ENCODE measurements around the gene JAK2. TPM values are rescaled to one million over a fixed set of nuclear protein-coding genes. Genes with fewer than 3 reads are reported as not detected.

Gene JAK2
- total and polyA plus RNA-seq, 2 donors from 2014 or later = 4.5 to 23.3 TPM

GRCh38 chr9:5110867-5111681 is 126.0 kb downstream of the JAK2 start:
- Histone ChIP-seq H3K4me3 (ENCODE audit: low read length in 3 of 3) (no peak overlapping the region), H3K9ac (ENCODE audit: low read length in 3 of 3) (no peak overlapping the region), H3K4me1 (ENCODE audit: control insufficient read depth in 2 of 3, insufficient read depth in 2 of 3, low read depth in 1 of 3, low read length in 3 of 3) (no peaks in the 10 kb centered on the region), H3K9me3 (ENCODE audit: control insufficient read depth in 2 of 3, insufficient read depth in 1 of 3, low read length in 3 of 3) (no peaks in the 10 kb centered on the region), H3K36me3 (ENCODE audit: control insufficient read depth in 2 of 3, insufficient read depth in 3 of 3, low read length in 3 of 3) (peaks cover 0 to 10% (median 3%) of the 10 kb centered on the region in 3 donors), H3K27ac (ENCODE audit: low read depth in 2 of 2, low read length in 2 of 2) (no peak overlapping the region), H3K27me3 (ENCODE audit: control insufficient read depth, insufficient read depth, low read length) (no peaks in the 10 kb centered on the region)
- DNase-seq = peak in 1 of 5 donors; percentile 72
- FAIRE-seq = no peak
- intact Hi-C loops (cut with DNase I) = no loop called here
- TF ChIP-seq CTCF (IDR thresholded peaks at IDR 0.05; ENCODE audit: borderline replicate concordance, extremely low read depth, insufficient read depth) = no peak

GRCh38 chr9:5111696-5112095 is 126.6 kb downstream of the JAK2 start:
- no peak overlapping the region for H3K9ac ChIP-seq (ENCODE audit: low read length in 3 of 3)
- DNase-seq (peak in 1 of 5 donors; percentile 74), FAIRE-seq (no peak)
- no peak overlapping the region for H3K4me3 ChIP-seq (ENCODE audit: low read length in 3 of 3)
- H3K27ac ChIP-seq (ENCODE audit: low read depth in 2 of 2, low read length in 2 of 2) = no peak overlapping the region
- intact Hi-C loops (cut with DNase I) = no loop called here
- H3K9me3 ChIP-seq (ENCODE audit: control insufficient read depth in 2 of 3, insufficient read depth in 1 of 3, low read length in 3 of 3) = no peaks in the 10 kb centered on the region
- no peaks in the 10 kb centered on the region for H3K27me3 ChIP-seq (ENCODE audit: control insufficient read depth, insufficient read depth, low read length)
- peaks cover 0 to 10% (median 3%) of the 10 kb centered on the region in 3 donors for H3K36me3 ChIP-seq (ENCODE audit: control insufficient read depth in 2 of 3, insufficient read depth in 3 of 3, low read length in 3 of 3)
- H3K4me1 ChIP-seq (ENCODE audit: control insufficient read depth in 2 of 3, insufficient read depth in 2 of 3, low read depth in 1 of 3, low read length in 3 of 3) = no peaks in the 10 kb centered on the region
- TF ChIP-seq CTCF (IDR thresholded peaks at IDR 0.05; ENCODE audit: borderline replicate concordance, extremely low read depth, insufficient read depth) = no peak

GRCh38 chr9:5112109-5112592 is 127.1 kb downstream of the JAK2 start:
- peak in 1 of 5 donors; percentile 62 for DNase-seq

More at GRCh38 chr9:5112109-5112592, 127.1 kb downstream of the JAK2 start:
- no peak overlapping the region for H3K27ac ChIP-seq (ENCODE audit: low read depth in 2 of 2, low read length in 2 of 2)
- peaks cover 0 to 10% (median 3%) of the 10 kb centered on the region in 3 donors for H3K36me3 ChIP-seq (ENCODE audit: control insufficient read depth in 2 of 3, insufficient read depth in 3 of 3, low read length in 3 of 3)
- no peaks in the 10 kb centered on the region for H3K27me3 ChIP-seq (ENCODE audit: control insufficient read depth, insufficient read depth, low read length)
- H3K4me3 ChIP-seq (ENCODE audit: low read length in 3 of 3) = no peak overlapping the region
- no peak overlapping the region for H3K9ac ChIP-seq (ENCODE audit: low read length in 3 of 3)
- intact Hi-C loops (cut with DNase I) = no loop called here
- no peak for TF ChIP-seq CTCF (IDR thresholded peaks at IDR 0.05; ENCODE audit: borderline replicate concordance, extremely low read depth, insufficient read depth)
- no peaks in the 10 kb centered on the region for H3K9me3 ChIP-seq (ENCODE audit: control insufficient read depth in 2 of 3, insufficient read depth in 1 of 3, low read length in 3 of 3)
- no peaks in the 10 kb centered on the region for H3K4me1 ChIP-seq (ENCODE audit: control insufficient read depth in 2 of 3, insufficient read depth in 2 of 3, low read depth in 1 of 3, low read length in 3 of 3)
- FAIRE-seq = no peak
